GM12878 (cell line): ENCODE results near the gene ACTA2.

Experiments
- BHLHE40 ChIP-seq, 2 experiments: fragments of 450-650 bp in 1 of 2; IDR thresholded peaks; 2 replicates each; pipeline ENCODE4 v1.6.1; 2011 to 2017; ENCODE audit warnings: low read depth in 2 of 2, borderline replicate concordance in 1 of 2, improper control_type of control experiment in 1 of 2, low read length in 1 of 2, mild to moderate bottlenecking in 1 of 2
- CTCF ChIP-seq, 3 experiments: IDR thresholded peaks in 2 of 3; conservative IDR thresholded peaks in 1 of 3; 2 replicates each; pipeline ENCODE4 v1.5.1; 2011; ENCODE audit warnings: low read depth in 3 of 3, low read length in 3 of 3, mild to moderate bottlenecking in 3 of 3, control low read depth in 2 of 3, moderate library complexity in 2 of 3, inconsistent platforms in 1 of 3, mixed read lengths in 1 of 3; ENCODE audit not compliant: control insufficient read depth in 2 of 3, insufficient read depth in 1 of 3; ENCODE audit errors: extremely low read depth in 1 of 3
- EP300 ChIP-seq, 2 experiments: fragments of 150-350 bp in 1 of 2; IDR thresholded peaks; 2 replicates each; pipeline ENCODE4 v1.6.1; 2011 to 2012; ENCODE audit warnings: low read depth in 2 of 2, low read length in 2 of 2, borderline replicate concordance in 1 of 2, improper control_type of control experiment in 1 of 2, inconsistent platforms in 1 of 2; ENCODE audit not compliant: control insufficient read depth in 1 of 2
- EZH2 ChIP-seq: IDR thresholded peaks from 2 replicates; pipeline ENCODE4 v1.6.1; 2012; ENCODE audit warnings: low read depth, mild to moderate bottlenecking, control low read depth, inconsistent platforms, low read length, borderline replicate concordance; ENCODE audit not compliant: control insufficient read depth
- GABPA ChIP-seq: IDR thresholded peaks from 2 replicates; pipeline ENCODE4 v1.6.1; 2014; ENCODE audit warnings: antibody characterized with exemption, low read depth, mild to moderate bottlenecking, inconsistent platforms
- HDAC6 ChIP-seq: fragments of 200-600 bp; sonication (generic); IDR thresholded peaks from one replicate; pipeline ENCODE4 v1.8.0; 2017; ENCODE audit warnings: antibody characterized with exemption; ENCODE audit not compliant: unreplicated experiment
- MYC ChIP-seq: IDR thresholded peaks from 2 replicates; pipeline ENCODE4 v1.6.1; 2011; ENCODE audit warnings: mild to moderate bottlenecking, low read length, moderate library complexity, inconsistent platforms; ENCODE audit not compliant: insufficient read depth, insufficient replicate concordance, insufficient read length, severe bottlenecking
- POLR2A ChIP-seq: IDR thresholded peaks from 2 replicates; pipeline ENCODE4 v1.6.1; 2011; ENCODE audit warnings: low read depth, mild to moderate bottlenecking, low read length
- POLR2AphosphoS5 ChIP-seq: IDR thresholded peaks from 2 replicates; pipeline ENCODE4 v1.6.1; 2011; ENCODE audit warnings: mild to moderate bottlenecking, low read length, inconsistent platforms
- RBBP5 ChIP-seq: fragments of 200-600 bp; sonication (generic); conservative IDR thresholded peaks from 2 replicates; pipeline ENCODE4 v1.6.1; 2016
- SIN3A ChIP-seq: IDR thresholded peaks from 2 replicates; pipeline ENCODE4 v1.6.1; 2012; ENCODE audit warnings: low read depth, low read length, improper control_type of control experiment
- TAF1 ChIP-seq: IDR thresholded peaks from 2 replicates; pipeline ENCODE4 v1.6.1; 2011; ENCODE audit warnings: mild to moderate bottlenecking, low read depth, low read length, borderline replicate concordance
- YY1 ChIP-seq: IDR thresholded peaks from 2 replicates; pipeline ENCODE4 v1.6.1; 2011; ENCODE audit warnings: low read depth, mild to moderate bottlenecking, low read length

GRCh38 chr10:88991161-88991898, 38.8 kb upstream of the ACTA2 start:
- TF ChIP-seq BHLHE40 (IDR thresholded peaks at IDR 0.05; ENCODE audit: borderline replicate concordance in 1 of 2, low read depth in 2 of 2, low read length in 1 of 2) (no peak), POLR2A (no peak), CTCF (IDR thresholded peaks at IDR 0.05 in 2 of 3, conservative IDR thresholded peaks at IDR 0.05 in 1 of 3; ENCODE audit: control insufficient read depth in 2 of 3, extremely low read depth in 1 of 3, insufficient read depth in 1 of 3, low read depth in 3 of 3, low read length in 3 of 3) (peak in 2 of 3 experiments; percentile 7 to 16; a peak in 1 of 6 replicates), POLR2AphosphoS5 (peak; percentile 82), GABPA (no peak), SIN3A (peak; percentile 85), EZH2 (no peak), HDAC6 (no peak), EP300 (IDR thresholded peaks at IDR 0.05; ENCODE audit: borderline replicate concordance in 1 of 2, control insufficient read depth in 1 of 2, low read depth in 2 of 2, low read length in 2 of 2) (no peak; a peak in 1 of 4 replicates), YY1 (no peak), RBBP5 (no peak), MYC (no peak), TAF1 (peak; percentile 81)
